Spleen (tissue), 11 donors: ENCODE measurements around the gene ZNF831. TPM values are rescaled to one million over a fixed set of nuclear protein-coding genes. Genes with fewer than 3 reads are reported as not detected.

Source experiments
- DNase-seq: peaks from one replicate; pipeline ENCODE4 v3.0.0-alpha.2; 2020
- H3K27ac ChIP-seq, 8 donors: fragments of 200-600 bp; sonication (generic) in 7 of 8; 1 replicate in 4 of 8; 2 replicates in 4 of 8; pipeline versions ENCODE4 v1.5.0 to v1.8.0; 2016 to 2021; ENCODE audit warnings: inconsistent platforms in 4 of 8, mild to moderate bottlenecking in 4 of 8, moderate library complexity in 1 of 8
- H3K27me3 ChIP-seq, 7 donors: fragments of 200-600 bp; sonication (generic) in 6 of 7; replicated peaks in 1 of 7; 1 replicate in 4 of 7; 2 replicates in 3 of 7; pipeline versions ENCODE4 v1.5.0 to v1.8.0; 2016 to 2021; ENCODE audit warnings: inconsistent platforms in 3 of 7, mild to moderate bottlenecking in 1 of 7
- H3K36me3 ChIP-seq, 6 donors: fragments of 200-600 bp; sonication (generic) in 5 of 6; 1 replicate in 4 of 6; 2 replicates in 2 of 6; pipeline versions ENCODE4 v1.5.0 to v1.8.0; 2016 to 2021; ENCODE audit warnings: inconsistent platforms in 2 of 6
- H3K4me1 ChIP-seq, 6 donors: fragments of 200-600 bp; sonication (generic) in 5 of 6; 1 replicate in 3 of 6; 2 replicates in 3 of 6; pipeline versions ENCODE4 v1.5.0 to v1.8.0; 2016 to 2021; ENCODE audit warnings: inconsistent platforms in 3 of 6
- H3K4me3 ChIP-seq, 8 donors: fragments of 200-600 bp; sonication (generic) in 7 of 8; 1 replicate in 4 of 8; 2 replicates in 4 of 8; pipeline versions ENCODE4 v1.5.0 to v1.8.0; 2016 to 2021; ENCODE audit warnings: inconsistent platforms in 4 of 8, mild to moderate bottlenecking in 4 of 8, moderate library complexity in 2 of 8
- H3K9me3 ChIP-seq, 8 donors: fragments of 200-600 bp; sonication (generic) in 7 of 8; 1 replicate in 4 of 8; 2 replicates in 4 of 8; pipeline versions ENCODE4 v1.5.0 to v1.8.0; 2016 to 2021; ENCODE audit warnings: inconsistent platforms in 4 of 8
- POLR2A ChIP-seq, 3 donors: fragments of 450-650 bp; IDR thresholded peaks; one replicate each; pipeline ENCODE4 v1.5.1; 2017; ENCODE audit warnings: antibody characterized with exemption in 3 of 3, mild to moderate bottlenecking in 1 of 3
- POLR2AphosphoS5 ChIP-seq, 3 donors: sonication (generic); formaldehyde crosslinking; IDR thresholded peaks; one replicate each; pipeline ENCODE4 v1.5.1; 2017; ENCODE audit warnings: antibody characterized with exemption in 3 of 3
- WGBS, 5 donors: extraction: QIAGEN DNeasy Blood & Tissue Kit in 3 of 5; methylation state at CpG; one replicate each; pipeline versions ENCODE4 v1.1.5 to v1.1.7; 2013 to 2018; 5-methylcytosine and 5-hydroxymethylcytosine counted together
- intact Hi-C: fragments of 100-400 bp; cut with DNase I; formaldehyde crosslinking; loops from one replicate; pipeline ENCODE4 v1.15.0; 2023; ENCODE audit warnings: low total_unique reads
- polyA plus RNA-seq, 3 donors: library from polyadenylated mRNA; stranded (reverse); fragments of 200-250 nt; gene quantifications; one replicate each; pipeline ENCODE4 v1.2.1, GENCODE V29; 2013
- total RNA-seq, 7 donors: library from RNA; depleted of rRNA in 3 of 7; stranded (reverse); fragments of >200 nt in 3 of 7; fragmentation: NEBNext Ultra II Directional in 4 of 7; extraction: Animal tissue kit (Norgen Biotek cat#: 25700) in 4 of 7; gene quantifications; one replicate each; pipeline versions ENCODE4 v1.1.0 to v1.2.1, GENCODE V29; 2016 to 2021
- TF ChIP-seq, protein P1 (sequence below), 11 experiments: fragments of 200-600 bp in 7 of 11; fragments of 450-650 bp in 4 of 11; sonication (generic) in 4 of 11; IDR thresholded peaks in 8 of 11; conservative IDR thresholded peaks in 3 of 11; 1 replicate in 7 of 11; 2 replicates in 4 of 11; pipeline versions ENCODE4 v1.4.0 to v1.8.0; 2016 to 2021; ENCODE audit warnings: antibody characterized with exemption in 11 of 11, inconsistent platforms in 4 of 11, mild to moderate bottlenecking in 1 of 11
- donor health status: healthy with polysubstance abuse.
- donor health status: DM: no; HTN: no; CAD: no; lungs with moderate emphysema.
- donor health status: DM: no; HTN: no; CAD: no.
- donor health status: Bipolar disorder and iron deficiency.
- donor health status: healthy.
- donor health status: DM: no; HTN: no; CAD: no.
- donor health status: DM: yes; HTN: yes; CAD: no.

The ZNF831 gene
- total and polyA plus RNA-seq, 10 donors: 1.2 to 29.2 (median 10.3) TPM

DNA sequence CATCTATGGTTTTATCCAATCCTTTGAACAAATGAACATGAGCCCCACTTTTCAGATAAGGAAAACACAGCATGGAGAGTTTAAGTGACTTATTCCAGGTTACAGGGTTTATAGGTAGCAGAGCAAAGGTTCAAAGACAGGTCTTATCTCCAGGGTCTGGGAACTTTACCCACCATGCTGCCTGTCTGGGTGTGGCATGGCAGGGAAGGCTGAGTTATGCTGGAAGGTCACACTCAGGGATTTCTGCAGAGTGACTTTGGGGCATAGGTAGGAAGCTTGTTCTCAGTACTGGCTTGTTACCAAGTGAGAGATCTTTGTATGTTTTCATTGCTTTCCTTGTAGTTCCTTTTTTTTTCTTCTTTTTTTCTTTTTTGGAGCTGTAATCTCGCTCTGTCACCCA, 1.8 kb downstream of the ZNF831 start:
- Histone ChIP-seq H3K27ac (peak overlapping the region; percentile 55 to 94 (median 88)), H3K36me3 (no peaks in the 10 kb centered on the region), H3K9me3 (no peaks in the 10 kb centered on the region), H3K4me1 (peaks cover 3 to 84% (median 36%) of the 10 kb centered on the region in 6 donors), H3K4me3 (peak overlapping the region in 6 of 8 donors; percentile 0 to 62 (median 9)), H3K27me3 (peaks cover 0 to under 1% (median 0%) of the 10 kb centered on the region in 7 donors)
- DNase-seq: no peak
- TF ChIP-seq POLR2A (IDR thresholded peaks at IDR 0.05): no peak
- TF ChIP-seq POLR2AphosphoS5 (IDR thresholded peaks at IDR 0.05): no peak
- TF ChIP-seq, protein P1, sequence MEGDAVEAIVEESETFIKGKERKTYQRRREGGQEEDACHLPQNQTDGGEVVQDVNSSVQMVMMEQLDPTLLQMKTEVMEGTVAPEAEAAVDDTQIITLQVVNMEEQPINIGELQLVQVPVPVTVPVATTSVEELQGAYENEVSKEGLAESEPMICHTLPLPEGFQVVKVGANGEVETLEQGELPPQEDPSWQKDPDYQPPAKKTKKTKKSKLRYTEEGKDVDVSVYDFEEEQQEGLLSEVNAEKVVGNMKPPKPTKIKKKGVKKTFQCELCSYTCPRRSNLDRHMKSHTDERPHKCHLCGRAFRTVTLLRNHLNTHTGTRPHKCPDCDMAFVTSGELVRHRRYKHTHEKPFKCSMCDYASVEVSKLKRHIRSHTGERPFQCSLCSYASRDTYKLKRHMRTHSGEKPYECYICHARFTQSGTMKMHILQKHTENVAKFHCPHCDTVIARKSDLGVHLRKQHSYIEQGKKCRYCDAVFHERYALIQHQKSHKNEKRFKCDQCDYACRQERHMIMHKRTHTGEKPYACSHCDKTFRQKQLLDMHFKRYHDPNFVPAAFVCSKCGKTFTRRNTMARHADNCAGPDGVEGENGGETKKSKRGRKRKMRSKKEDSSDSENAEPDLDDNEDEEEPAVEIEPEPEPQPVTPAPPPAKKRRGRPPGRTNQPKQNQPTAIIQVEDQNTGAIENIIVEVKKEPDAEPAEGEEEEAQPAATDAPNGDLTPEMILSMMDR (IDR thresholded peaks at IDR 0.05 in 8 of 11, conservative IDR thresholded peaks at IDR 0.05 in 3 of 11): no peak
- WGBS, 5 donors: 70 to 83% (median 75%) methylated on average over 1 of the region's 1 CpG
- intact Hi-C loops: no loop called here

DNA sequence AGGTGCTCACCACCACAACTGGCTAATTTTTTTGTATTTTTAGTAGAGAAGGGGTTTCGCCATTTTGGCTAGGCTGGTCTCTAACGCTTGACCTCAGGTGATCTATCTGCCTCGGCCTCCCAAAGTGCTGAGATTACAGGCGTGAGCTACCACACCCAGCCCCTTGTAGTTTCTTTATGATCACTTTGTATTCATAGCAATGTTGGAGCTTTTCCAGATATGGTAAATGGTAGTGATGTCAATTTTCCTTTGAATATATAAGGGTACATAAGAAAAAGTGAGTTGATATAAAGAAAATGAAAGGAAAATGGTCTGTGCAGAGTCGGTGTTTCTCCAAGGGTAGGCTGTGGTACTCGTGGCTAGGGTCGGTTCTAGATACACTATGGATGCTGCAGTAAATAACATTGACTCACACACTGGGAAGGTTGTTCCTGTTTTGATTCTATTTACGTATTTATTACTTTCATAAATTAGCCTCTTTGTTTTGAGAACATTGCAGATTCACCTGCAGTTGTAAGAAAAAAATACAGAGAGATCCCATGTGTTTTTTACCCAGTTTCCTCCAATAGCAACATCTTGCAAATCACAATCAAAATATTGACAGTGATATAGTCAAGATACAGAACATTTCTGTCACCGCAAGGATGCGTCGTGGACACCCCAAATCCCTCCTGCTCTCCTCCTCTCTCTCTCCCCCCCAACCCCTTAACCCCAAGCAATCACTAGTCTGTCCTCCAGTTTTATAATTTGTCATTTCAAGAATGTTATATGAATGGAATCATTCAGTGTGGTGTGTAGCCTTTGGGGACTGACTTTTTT, 2.5 kb downstream of the ZNF831 start:
- intact Hi-C loops: no loop called here
- H3K4me3 ChIP-seq: peak overlapping the region in 4 of 8 donors; percentile 3 to 62 (median 9)
- H3K4me1 ChIP-seq: peaks cover 3 to 83% (median 35%) of the 10 kb centered on the region in 6 donors
- no peaks in the 10 kb centered on the region for H3K27me3 ChIP-seq
- TF ChIP-seq POLR2AphosphoS5 (IDR thresholded peaks at IDR 0.05): peak in 1 of 3 donors; percentile 71
- TF ChIP-seq, protein P1 (IDR thresholded peaks at IDR 0.05 in 8 of 11, conservative IDR thresholded peaks at IDR 0.05 in 3 of 11): no peak
- no peak for TF ChIP-seq POLR2A (IDR thresholded peaks at IDR 0.05)
- H3K36me3 ChIP-seq: no peaks in the 10 kb centered on the region
- no peaks in the 10 kb centered on the region for H3K9me3 ChIP-seq
- 63 to 67% (median 65%) methylated on average over 11 of the region's 11 CpGs for whole genome bisulfite sequencing, 5 donors
- H3K27ac ChIP-seq: peak overlapping the region; percentile 55 to 94 (median 88)
- DNase-seq: no peak

DNA sequence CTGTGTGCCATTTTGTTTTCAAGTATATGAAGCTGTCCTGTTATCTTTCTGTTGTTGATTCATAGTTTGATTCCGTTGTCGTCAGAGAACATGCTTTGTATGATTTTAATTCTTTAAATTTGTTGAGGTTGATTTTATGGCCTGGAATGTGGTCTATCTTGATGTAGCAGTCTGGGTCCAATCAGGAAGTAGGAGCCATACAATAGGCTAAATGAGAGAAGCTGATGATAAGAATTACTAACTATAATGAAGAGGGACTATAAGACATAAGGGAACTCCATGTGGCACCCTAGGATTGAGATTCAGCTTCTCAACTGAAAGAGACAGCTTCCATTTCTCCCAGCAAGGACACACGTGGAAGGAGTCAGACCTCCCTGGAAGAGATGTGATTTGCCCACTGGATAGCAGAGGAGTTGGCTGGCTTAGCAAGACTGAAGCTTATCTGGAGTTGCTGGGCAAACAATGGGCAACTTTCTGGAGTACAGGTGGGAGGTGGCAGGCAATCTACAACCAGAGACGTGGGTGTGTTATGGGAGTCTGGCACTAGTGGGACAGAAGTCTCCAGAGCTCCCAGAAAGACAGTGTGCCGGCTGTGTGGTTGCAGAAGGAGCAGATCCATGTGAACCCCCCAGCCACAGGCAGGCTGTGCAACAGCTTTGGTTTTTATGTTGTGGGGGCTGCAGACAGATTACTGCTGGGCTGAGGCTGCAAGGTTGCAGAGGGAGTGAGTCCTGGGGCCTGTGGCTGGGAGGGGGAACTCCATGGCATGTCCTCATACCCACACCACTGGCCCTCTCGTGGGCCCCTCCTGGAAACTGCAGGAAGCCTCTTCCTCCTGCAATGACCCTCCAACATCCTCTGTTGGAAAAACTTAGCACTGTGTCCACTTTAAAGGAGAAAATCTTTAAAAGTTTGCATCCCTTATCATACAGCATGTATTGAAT, 7.1 kb downstream of the ZNF831 start:
- H3K9me3 ChIP-seq: no peaks in the 10 kb centered on the region
- H3K4me3 ChIP-seq: no peak overlapping the region
- no peak overlapping the region for H3K27ac ChIP-seq
- H3K4me1 ChIP-seq: peaks cover 0 to 74% (median 8%) of the 10 kb centered on the region in 6 donors
- intact Hi-C loops: no loop called here
- H3K27me3 ChIP-seq: no peaks in the 10 kb centered on the region
- TF ChIP-seq POLR2AphosphoS5 (IDR thresholded peaks at IDR 0.05) (no peak), POLR2A (IDR thresholded peaks at IDR 0.05) (no peak)
- TF ChIP-seq, protein P1 (IDR thresholded peaks at IDR 0.05 in 8 of 11, conservative IDR thresholded peaks at IDR 0.05 in 3 of 11): no peak
- 70 to 85% (median 75%) methylated on average over 6 of the region's 6 CpGs for WGBS, 5 donors
- DNase-seq: no peak
- peaks cover 0 to 19% (median 0%) of the 10 kb centered on the region in 6 donors for H3K36me3 ChIP-seq
